SKM-1 treated with dmso at 0.1 percent for 144 hours (cell line): ENCODE results near the gene ATF3.
"Not testable (repeated sequence)": the region's sequence is repeated elsewhere in the genome, so short reads cannot be mapped to it uniquely, and the experiment has no call there.

ENCODE experiments used
- DNase-seq: peaks from one replicate; lab custom pipeline; 2025; ENCODE audit not compliant: unreplicated experiment; lab: John Stamatoyannopoulos, UW

ATF3 gene

DNA sequence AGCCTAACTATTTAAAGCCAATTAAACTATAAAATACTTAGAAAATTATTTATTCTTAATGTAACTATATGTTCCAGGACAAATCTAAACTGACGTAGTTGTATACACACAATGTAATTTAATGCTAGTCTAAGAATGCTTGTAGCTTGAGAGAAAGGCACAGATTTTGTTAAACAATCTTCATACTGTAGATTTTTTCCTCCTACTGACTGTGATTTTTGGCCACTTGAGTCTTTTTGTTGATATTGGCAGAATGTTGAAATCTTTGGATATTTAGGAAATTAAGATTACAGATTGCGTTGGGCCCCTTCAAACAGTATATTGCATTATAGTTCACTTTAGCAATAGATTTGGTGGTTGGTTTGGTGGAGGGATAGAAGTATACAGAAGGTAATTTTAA, 40.5 kb downstream of the ATF3 start:
- DNase-seq = no peak

- no peak for DNase-seq
Observed at GRCh38 chr1:212650228-212650627, 41.7 kb downstream of the ATF3 start.

DNA sequence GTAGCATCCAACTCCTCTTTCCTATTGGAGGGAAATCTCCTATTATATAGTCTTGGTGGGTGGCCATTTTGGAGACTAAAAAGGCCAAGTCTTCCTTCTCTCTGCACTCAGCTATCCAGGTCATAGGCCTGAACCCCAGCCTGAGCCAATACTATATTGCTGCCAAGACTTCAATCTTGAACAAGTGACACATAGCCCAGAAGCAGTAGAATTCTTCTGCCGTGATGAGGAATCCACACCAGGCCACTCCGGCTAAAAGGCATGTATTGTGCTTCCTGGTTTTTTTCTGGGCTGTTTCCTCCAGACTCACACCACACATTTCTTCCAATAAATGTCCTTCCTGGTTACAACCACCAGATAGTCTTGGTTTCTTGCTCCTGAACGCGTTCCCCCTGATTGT, 43.0 kb downstream of the ATF3 start:
- DNase-seq = no peak

DNA sequence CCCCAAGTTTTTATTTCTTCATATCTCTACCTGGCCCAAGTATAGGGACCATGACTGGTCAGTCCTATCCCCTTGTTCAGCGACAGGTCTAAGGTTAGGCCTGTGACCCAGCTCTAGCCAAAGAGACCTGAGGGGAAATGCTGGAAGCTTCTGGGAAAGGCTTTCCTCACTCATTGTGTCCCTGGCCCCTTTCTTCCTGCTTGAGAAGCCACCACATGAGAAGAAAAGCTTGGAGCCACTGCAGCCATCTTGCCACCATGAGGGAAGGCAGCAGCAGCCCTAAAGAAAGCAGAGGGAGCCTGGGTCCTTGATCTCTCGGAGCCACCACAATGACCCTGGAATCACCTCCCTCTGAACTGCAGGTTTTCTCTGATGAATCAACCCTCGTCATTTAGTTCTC, 43.4 kb downstream of the ATF3 start:
- no peak for DNase-seq

- DNase-seq = no peak
Observed at GRCh38 chr1:212652609-212653008, 44.0 kb downstream of the ATF3 start.

GRCh38 chr1:212655668-212656440, 47.3 kb downstream of the ATF3 start:
- DNase-seq = no peak

DNA sequence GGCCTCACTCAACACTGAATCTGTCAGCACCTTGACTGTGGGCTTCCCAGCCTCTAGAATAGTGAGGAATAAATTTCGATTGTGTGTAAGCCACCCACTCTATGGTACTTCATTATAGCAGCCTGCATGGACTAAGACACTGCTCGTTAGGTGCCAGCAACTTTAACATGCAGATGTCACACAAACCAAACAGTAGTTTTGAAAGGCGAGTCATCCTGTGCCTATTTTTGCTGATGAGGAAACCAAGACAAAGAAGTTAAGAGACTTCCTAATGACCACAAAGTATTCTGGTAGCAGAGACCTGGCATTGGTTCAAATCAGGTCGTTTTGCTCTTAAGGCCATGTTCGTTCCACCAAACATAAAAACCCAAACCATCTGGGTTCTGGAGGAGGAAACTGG, 48.2 kb downstream of the ATF3 start:
- DNase-seq = no peak

DNA sequence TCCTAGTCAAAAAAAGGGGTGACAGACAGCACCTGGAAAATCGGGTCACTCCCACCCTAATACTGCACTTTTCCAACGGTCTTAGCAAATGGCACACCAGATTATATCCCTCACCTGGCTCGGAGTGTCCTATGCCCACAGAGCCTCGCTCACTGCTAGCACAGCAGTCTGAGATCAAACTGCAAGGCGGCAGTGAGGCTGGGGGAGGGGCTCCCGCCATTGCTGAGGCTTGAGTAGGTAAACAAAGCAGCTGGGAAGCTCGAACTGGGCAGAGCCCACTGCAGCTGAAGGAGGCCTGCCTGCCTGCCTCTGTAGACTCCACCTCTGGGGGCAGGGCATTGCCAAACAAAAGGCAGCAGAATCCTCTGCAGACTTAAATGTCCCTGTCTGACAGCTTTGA, 49.7 kb downstream of the ATF3 start:
- not testable (repeated sequence) for DNase-seq

- no peak for DNase-seq
Observed at GRCh38 chr1:212664409-212665199, 56.0 kb downstream of the ATF3 start.

GRCh38 chr1:212665241-212666115, 56.9 kb downstream of the ATF3 start:
- DNase-seq = peak; percentile 94

DNA sequence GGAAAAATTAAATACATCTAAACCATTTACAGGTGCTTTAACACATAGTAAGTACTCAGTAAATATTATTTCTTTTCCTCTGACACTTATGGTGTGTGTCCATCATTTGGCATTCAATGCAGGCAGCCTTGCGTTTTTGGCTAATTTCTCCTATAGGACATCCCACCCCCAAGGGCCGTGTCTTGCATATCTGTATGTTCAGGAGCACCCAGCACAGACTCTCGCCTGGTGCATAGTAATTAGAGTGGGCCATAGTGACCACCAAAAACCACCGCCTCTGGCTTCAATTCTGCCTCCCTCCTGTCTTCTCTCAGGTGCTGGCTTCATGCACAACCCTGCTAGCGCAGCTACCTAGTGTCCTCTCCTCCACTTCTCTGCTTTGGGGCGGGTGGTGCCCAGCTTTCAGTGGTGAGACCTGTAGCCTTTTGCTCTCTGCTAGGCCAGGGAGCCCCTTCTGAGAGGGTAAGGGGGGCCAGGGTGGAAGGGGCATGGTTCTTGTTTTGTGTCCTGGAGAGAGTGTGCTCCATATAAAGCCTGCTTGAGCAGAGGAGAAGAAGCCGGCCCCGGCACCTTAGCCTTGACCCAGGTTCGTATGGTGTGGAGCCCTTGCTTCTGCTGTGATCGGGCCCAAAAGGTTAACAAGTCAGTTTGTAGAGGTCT, 57.7 kb downstream of the ATF3 start:
- DNase-seq = no peak

DNA sequence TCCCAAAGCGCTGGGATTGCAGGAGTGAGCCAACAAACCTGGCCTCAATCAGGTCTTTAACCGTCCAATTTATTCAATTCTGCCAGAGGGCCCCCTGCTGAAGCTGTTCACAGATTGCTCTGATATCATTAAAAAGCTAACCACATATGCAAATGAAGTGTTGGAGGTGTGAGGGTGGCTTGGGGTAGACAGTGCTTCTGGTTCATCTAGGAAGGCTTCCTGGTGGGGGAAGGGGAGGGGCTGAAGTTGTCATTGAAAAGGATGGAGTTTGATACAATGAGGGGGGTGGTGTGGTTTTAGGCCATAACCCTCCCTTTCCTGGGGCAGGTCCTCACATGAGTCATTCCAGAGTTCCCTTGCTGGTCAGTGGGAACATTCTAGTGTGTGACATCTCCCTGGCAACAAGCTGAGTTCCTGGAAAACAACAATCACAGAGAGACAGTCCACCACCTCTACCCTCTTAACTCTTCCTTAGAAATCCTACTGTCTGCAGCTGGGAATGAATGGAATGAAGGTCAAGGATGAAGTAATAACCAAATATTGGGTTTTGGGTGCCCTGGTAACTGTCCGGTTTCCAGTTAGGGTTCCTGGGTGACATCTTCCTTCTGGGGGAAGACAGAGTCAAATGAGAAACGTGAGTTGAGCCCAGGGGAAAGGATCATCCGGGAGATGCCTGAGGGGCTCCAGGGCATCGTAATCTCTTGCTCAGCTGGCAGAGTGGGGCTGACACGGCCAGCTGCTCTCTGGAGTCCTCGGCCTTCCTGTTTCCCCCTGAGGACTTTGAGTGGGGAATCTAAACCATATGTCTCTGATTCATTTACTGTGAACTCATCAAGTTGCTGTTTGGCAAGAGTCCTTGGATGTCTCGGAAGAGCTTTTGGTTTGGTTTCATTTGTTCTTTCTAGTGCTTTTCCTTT, 58.9 kb downstream of the ATF3 start:
- DNase-seq = no peak

- no peak for DNase-seq
Observed at GRCh38 chr1:212668477-212668876, 59.9 kb downstream of the ATF3 start.

DNA sequence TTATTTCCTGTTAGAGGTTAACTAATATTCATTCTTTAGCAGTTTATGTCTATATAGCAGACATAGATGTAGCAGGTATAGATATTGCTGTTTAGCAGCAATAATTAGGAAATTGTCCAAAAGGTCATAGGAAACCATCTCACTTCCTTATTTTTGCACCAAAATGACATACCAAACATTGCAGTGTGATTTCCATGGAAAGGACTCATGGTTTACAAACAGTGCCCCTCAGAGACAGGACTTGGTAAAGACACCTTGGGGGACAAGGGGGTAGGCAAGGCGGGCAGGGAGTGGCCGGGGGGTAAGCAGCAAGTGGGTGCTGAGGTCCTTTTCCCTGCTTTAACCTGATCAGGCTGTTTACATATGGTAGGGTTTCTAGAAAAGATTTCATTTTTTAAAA, 60.5 kb downstream of the ATF3 start:
- peak; percentile 90 for DNase-seq

DNA sequence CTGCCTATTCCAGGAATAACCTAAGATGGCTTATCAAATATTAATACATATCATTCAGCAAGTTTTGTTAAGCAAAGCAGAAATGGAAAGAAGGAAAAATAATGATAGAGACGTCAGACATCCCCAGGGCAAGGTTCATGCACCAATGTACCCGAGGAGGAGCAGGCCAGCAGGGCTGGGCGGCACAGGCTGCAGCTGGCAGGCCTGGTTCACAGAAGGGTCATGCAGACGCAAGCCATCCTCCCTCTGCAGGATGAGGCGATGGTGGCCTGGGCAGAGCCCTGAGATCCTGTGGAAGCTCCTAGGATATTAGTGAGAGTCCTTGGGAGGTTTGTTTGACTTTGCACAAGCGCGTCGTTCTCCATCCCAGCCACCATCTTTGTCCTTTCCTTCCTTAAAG, 61.0 kb downstream of the ATF3 start:
- no peak for DNase-seq

GRCh38 chr1:212670301-212670700, 61.7 kb downstream of the ATF3 start:
- no peak for DNase-seq
